ENCODE results near the gene MMP20.

Gene MMP20

GRCh38 chr11:102553835-102554282 lies 71.3 kb downstream of the MMP20 start:
- DNase-seq (ENCODE audit: low read depth in 2 of 2): no peak

- no peak for DNase-seq (ENCODE audit: low read depth in 2 of 2)
Observed at GRCh38 chr11:102552447-102553194, 72.5 kb downstream of the MMP20 start.

- no peak for DNase-seq (ENCODE audit: low read depth in 2 of 2)
Observed at GRCh38 chr11:102552020-102552419, 73.1 kb downstream of the MMP20 start.

- DNase-seq (ENCODE audit: low read depth in 2 of 2): no peak
Observed at GRCh38 chr11:102551169-102551781, 73.9 kb downstream of the MMP20 start.

GRCh38 chr11:102546923-102547471 lies 78.1 kb downstream of the MMP20 start:
- DNase-seq (ENCODE audit: low read depth in 2 of 2): no peak

- DNase-seq (ENCODE audit: low read depth in 2 of 2): no peak
Observed at GRCh38 chr11:102546427-102546826, 78.7 kb downstream of the MMP20 start.

GRCh38 chr11:102545701-102546100 lies 79.4 kb downstream of the MMP20 start:
- no peak for DNase-seq (ENCODE audit: low read depth in 2 of 2)

GRCh38 chr11:102544594-102544993 lies 80.5 kb downstream of the MMP20 start:
- no peak for DNase-seq (ENCODE audit: low read depth in 2 of 2)

GRCh38 chr11:102539567-102539966 lies 85.6 kb downstream of the MMP20 start:
- DNase-seq (ENCODE audit: low read depth in 2 of 2): no peak

- no peak for DNase-seq (ENCODE audit: low read depth in 2 of 2)
Observed at GRCh38 chr11:102538932-102539331, 86.2 kb downstream of the MMP20 start.

GRCh38 chr11:102534261-102534872 lies 90.8 kb downstream of the MMP20 start:
- no peak for DNase-seq (ENCODE audit: low read depth in 2 of 2)

- no peak for DNase-seq (ENCODE audit: low read depth in 2 of 2)
Observed at GRCh38 chr11:102530558-102530957, 94.6 kb downstream of the MMP20 start, which contains the start of gene MMP7. Gene MMP7 (minus strand): TSS chr11:102530747. CDS start chr11:102530700, 47 bp downstream.

- DNase-seq (ENCODE audit: low read depth in 2 of 2): no peak
Observed at GRCh38 chr11:102528618-102529017, 96.5 kb downstream of the MMP20 start.

GRCh38 chr11:102527684-102528083 lies 97.4 kb downstream of the MMP20 start:
- no peak for DNase-seq (ENCODE audit: low read depth in 2 of 2)

- DNase-seq (ENCODE audit: low read depth in 2 of 2): no peak
Observed at GRCh38 chr11:102527041-102527440, 98.1 kb downstream of the MMP20 start.
